ENCODE measurements around the gene IL11. TPM values are rescaled to one million over a fixed set of nuclear protein-coding genes. Genes with fewer than 3 reads are reported as not detected.

IL11 gene
- total RNA-seq, 6 donors from 2014 or later: 0.20 to 0.34 TPM; not detected in 4

GRCh38 chr19:55347442-55348009, 22.7 kb downstream of the IL11 start:
- TF ChIP-seq POLR2AphosphoS5 (IDR thresholded peaks at IDR 0.05) (no peak), CTCF (IDR thresholded peaks at IDR 0.05) (no peak), EP300 (IDR thresholded peaks at IDR 0.05) (no peak), POLR2A (IDR thresholded peaks at IDR 0.05) (no peak)
- Histone ChIP-seq H3K27ac (no peak overlapping the region), H3K4me3 (no peak overlapping the region), H3K9me3 (no peaks in the 10 kb centered on the region), H3K27me3 (peaks cover 0 to 9% (median 5%) of the 10 kb centered on the region in 4 donors), H3K4me1 (peaks cover 0 to 10% (median 1%) of the 10 kb centered on the region in 4 donors), H3K36me3 (peaks cover 0 to 31% (median 14%) of the 10 kb centered on the region in 4 donors)
- no peak for ATAC-seq (ENCODE audit: low FRiP score in 2 of 2)
- DNase-seq: no peak
- 86 to 89% methylated on average over 5 to 10 of the region's 10 CpGs for WGBS, 2 donors

GRCh38 chr19:55346725-55347441, 23.4 kb downstream of the IL11 start:
- peak in 1 of 2 donors; percentile 74 for ATAC-seq (ENCODE audit: low FRiP score in 2 of 2)
- 88 to 93% methylated on average over 21 to 37 of the region's 41 CpGs for WGBS, 2 donors
- Histone ChIP-seq H3K4me3 (no peak overlapping the region), H3K9me3 (no peaks in the 10 kb centered on the region), H3K27me3 (peaks cover 0 to 4% (median 1%) of the 10 kb centered on the region in 4 donors), H3K36me3 (peaks cover 0 to 37% (median 20%) of the 10 kb centered on the region in 4 donors), H3K4me1 (peaks cover 0 to 10% (median 1%) of the 10 kb centered on the region in 4 donors), H3K27ac (no peak overlapping the region)
- DNase-seq: peak in 1 of 2 donors; percentile 82
- no peak for TF ChIP-seq EP300 (IDR thresholded peaks at IDR 0.05)
- TF ChIP-seq POLR2A (IDR thresholded peaks at IDR 0.05): no peak
- TF ChIP-seq CTCF (IDR thresholded peaks at IDR 0.05): no peak
- TF ChIP-seq POLR2AphosphoS5 (IDR thresholded peaks at IDR 0.05): no peak

GRCh38 chr19:55345818-55346724, 24.2 kb downstream of the IL11 start:
- WGBS, 2 donors: 79 to 90% methylated on average over 17 to 40 of the region's 43 CpGs
- Histone ChIP-seq H3K36me3 (peaks cover 0 to 37% (median 21%) of the 10 kb centered on the region in 4 donors), H3K27ac (no peak overlapping the region), H3K4me3 (no peak overlapping the region), H3K27me3 (no peaks in the 10 kb centered on the region), H3K4me1 (peaks cover 5 to 14% (median 9%) of the 10 kb centered on the region in 4 donors), H3K9me3 (no peaks in the 10 kb centered on the region)
- peak in 1 of 2 donors; percentile 84 for DNase-seq
- peak in 1 of 2 donors; percentile 73 for ATAC-seq (ENCODE audit: low FRiP score in 2 of 2)
- TF ChIP-seq CTCF (IDR thresholded peaks at IDR 0.05) (no peak), POLR2AphosphoS5 (IDR thresholded peaks at IDR 0.05) (no peak), POLR2A (IDR thresholded peaks at IDR 0.05) (no peak), EP300 (IDR thresholded peaks at IDR 0.05) (no peak)

GRCh38 chr19:55345101-55345817, 25.0 kb downstream of the IL11 start:
- H3K36me3 ChIP-seq: peaks cover 0 to 37% (median 21%) of the 10 kb centered on the region in 4 donors
- no peaks in the 10 kb centered on the region for H3K9me3 ChIP-seq
- no peak for ATAC-seq (ENCODE audit: low FRiP score in 2 of 2)
- no peak overlapping the region for H3K27ac ChIP-seq
- no peaks in the 10 kb centered on the region for H3K27me3 ChIP-seq
- TF ChIP-seq POLR2AphosphoS5 (IDR thresholded peaks at IDR 0.05) (no peak), POLR2A (IDR thresholded peaks at IDR 0.05) (no peak), EP300 (IDR thresholded peaks at IDR 0.05) (no peak), CTCF (IDR thresholded peaks at IDR 0.05) (no peak)
- H3K4me1 ChIP-seq: peaks cover 13 to 23% (median 16%) of the 10 kb centered on the region in 4 donors
- DNase-seq: no peak
- 86 to 90% methylated on average over 22 of the region's 22 CpGs for WGBS, 2 donors
- no peak overlapping the region for H3K4me3 ChIP-seq
